GM23338 (cell line): ENCODE data around the gene MBNL1. TPM values are rescaled to one million over a fixed set of nuclear protein-coding genes. Genes with fewer than 3 reads are reported as not detected.

Source experiments
- ATAC-seq: fragments of 200-7000 bp; cut with Tn5 transposase; 3 replicates; pipeline ENCODE4 v1.9.1; 2020
- DNase-seq: peaks from one replicate; pipeline ENCODE4 v3.0.0-alpha.2; 2015; ENCODE audit warnings: low spot score
- H2AFZ ChIP-seq: fragments of 200-600 bp; sonication (generic); 2 replicates; pipeline ENCODE4 v1.8.0; 2016; ENCODE audit warnings: antibody characterized with exemption, mild to moderate bottlenecking, moderate library complexity
- H3F3A ChIP-seq: fragments of 200-600 bp; sonication (generic); replicated peaks from 2 replicates; pipeline ENCODE4 v1.8.0; 2017; ENCODE audit warnings: antibody characterized with exemption, mixed run types, low read depth
- H3K27ac ChIP-seq: fragments of 200-600 bp; sonication (generic); 2 replicates; pipeline ENCODE4 v1.6.1; 2016; ENCODE audit warnings: low read depth
- H3K27me3 ChIP-seq: fragments of 200-600 bp; sonication (generic); 2 replicates; pipeline ENCODE4 v1.8.0; 2016; ENCODE audit warnings: mild to moderate bottlenecking, mixed run types, moderate library complexity; ENCODE audit not compliant: insufficient read depth
- H3K36me3 ChIP-seq: fragments of 200-600 bp; sonication (generic); 2 replicates; pipeline ENCODE4 v1.8.0; 2016; ENCODE audit warnings: mild to moderate bottlenecking; ENCODE audit not compliant: insufficient read depth
- H3K4me1 ChIP-seq: fragments of 200-600 bp; sonication (generic); 2 replicates; pipeline ENCODE4 v1.8.0; 2016; ENCODE audit warnings: mild to moderate bottlenecking, moderate library complexity; ENCODE audit not compliant: insufficient read depth
- H3K4me2 ChIP-seq: fragments of 200-600 bp; sonication (generic); 2 replicates; pipeline ENCODE4 v1.7.1; 2017; ENCODE audit warnings: mixed run types
- H3K4me3 ChIP-seq: fragments of 200-600 bp; sonication (generic); 2 replicates; pipeline ENCODE4 v1.6.1; 2016; ENCODE audit warnings: mixed run types
- H3K79me2 ChIP-seq: fragments of 200-600 bp; sonication (generic); replicated peaks from 2 replicates; pipeline ENCODE4 v1.8.0; 2017; ENCODE audit warnings: mild to moderate bottlenecking; ENCODE audit not compliant: insufficient read depth
- H3K9me2 ChIP-seq: fragments of 200-600 bp; sonication (generic); 2 replicates; pipeline ENCODE4 v1.8.0; 2017; ENCODE audit not compliant: insufficient read depth
- H4K20me1 ChIP-seq: fragments of 200-600 bp; sonication (generic); replicated peaks from 2 replicates; pipeline ENCODE4 v1.8.0; 2017; ENCODE audit warnings: mild to moderate bottlenecking; ENCODE audit not compliant: insufficient read depth
- H3K27ac Mint-ChIP-seq: 2 replicates; pipeline ENCODE4 v1.8.0; 2020; ENCODE audit warnings: inconsistent platforms, mild to moderate bottlenecking, moderate library complexity, mixed read lengths
- H3K27me3 Mint-ChIP-seq: 3 replicates; pipeline ENCODE4 v1.8.0; 2022; ENCODE audit warnings: low read depth, mild to moderate bottlenecking, moderate library complexity, mixed read lengths, inconsistent platforms; ENCODE audit not compliant: insufficient read depth, poor library complexity
- H3K36me3 Mint-ChIP-seq: 3 replicates; pipeline ENCODE4 v1.8.0; 2021; ENCODE audit warnings: low read depth, mild to moderate bottlenecking, inconsistent platforms, moderate library complexity, mixed read lengths
- H3K4me1 Mint-ChIP-seq: 3 replicates; pipeline ENCODE4 v1.8.0; 2020; ENCODE audit warnings: mild to moderate bottlenecking, inconsistent platforms, mixed read lengths
- H3K4me3 Mint-ChIP-seq: 3 replicates; pipeline ENCODE4 v1.8.0; 2021; ENCODE audit warnings: moderate library complexity, mild to moderate bottlenecking, inconsistent platforms, mixed read lengths
- H3K9me3 Mint-ChIP-seq: 3 replicates; pipeline ENCODE4 v1.8.0; 2020; ENCODE audit warnings: moderate library complexity, mild to moderate bottlenecking, inconsistent platforms, mixed read lengths
- CREB1 ChIP-seq: fragments of 250-450 bp; sonication (Bioruptor Pico); IDR thresholded peaks from 2 replicates; pipeline ENCODE4 v1.5.0; 2020; ENCODE audit warnings: low read depth, mild to moderate bottlenecking, moderate library complexity
- CTCF ChIP-seq, 2 experiments: fragments of 200-600 bp in 1 of 2; sonication (generic) in 1 of 2; conservative IDR thresholded peaks; 2 replicates each; pipeline versions ENCODE4 v1.5.1 to v1.6.1; 2016 to 2017; ENCODE audit warnings: antibody characterized with exemption in 2 of 2, low read depth in 2 of 2, mild to moderate bottlenecking in 2 of 2, moderate library complexity in 1 of 2
- EZH2 ChIP-seq: fragments of 200-600 bp; sonication (generic); IDR thresholded peaks from one replicate; pipeline ENCODE4 v1.8.0; 2017; ENCODE audit warnings: antibody characterized with exemption, mild to moderate bottlenecking, low read depth; ENCODE audit not compliant: unreplicated experiment
- EZH2phosphoT487 ChIP-seq: fragments of 200-600 bp; sonication (generic); IDR thresholded peaks from one replicate; pipeline ENCODE4 v1.8.1; 2018; ENCODE audit warnings: antibody characterized with exemption; ENCODE audit not compliant: unreplicated experiment
- JUNB ChIP-seq: IDR thresholded peaks from one replicate; pipeline ENCODE4 v1.6.1; 2016; ENCODE audit warnings: antibody characterized with exemption; ENCODE audit not compliant: unreplicated experiment
- NANOG ChIP-seq: IDR thresholded peaks from 2 replicates; pipeline ENCODE4 v1.6.1; 2016; ENCODE audit warnings: antibody characterized with exemption, borderline replicate concordance
- POLR2AphosphoS5 ChIP-seq: IDR thresholded peaks from 2 replicates; pipeline ENCODE4 v1.6.1; 2016; ENCODE audit warnings: antibody characterized with exemption, low read depth
- REST ChIP-seq: IDR thresholded peaks from one replicate; pipeline ENCODE4 v1.6.1; 2018; ENCODE audit warnings: antibody characterized with exemption; ENCODE audit not compliant: unreplicated experiment
- STAT1 ChIP-seq: IDR thresholded peaks from one replicate; pipeline ENCODE4 v1.6.1; 2016; ENCODE audit warnings: antibody characterized with exemption; ENCODE audit not compliant: unreplicated experiment
- ZNF114 ChIP-seq: fragments of 250-450 bp; sonication (Bioruptor Pico); IDR thresholded peaks from 2 replicates; pipeline ENCODE4 v1.5.0; 2020; ENCODE audit warnings: mild to moderate bottlenecking, moderate library complexity
- ZNF331 ChIP-seq: fragments of 250-450 bp; sonication (Bioruptor Pico); IDR thresholded peaks from 2 replicates; pipeline ENCODE4 v1.5.0; 2020; ENCODE audit warnings: low read depth, mild to moderate bottlenecking, moderate library complexity
- ZNF462 ChIP-seq: fragments of 250-450 bp; sonication (Bioruptor Pico); IDR thresholded peaks from 2 replicates; pipeline ENCODE4 v1.5.0; 2020; ENCODE audit warnings: mild to moderate bottlenecking, moderate library complexity
- polyA plus RNA-seq: library from polyadenylated mRNA; unstranded; fragments of >200 nt; fragmentation: Nextera tagmentation; extraction: Ambion mirVana; gene quantifications from 2 replicates; pipeline ENCODE4 v1.2.1, GENCODE V29; 2016
- total RNA-seq: library from RNA; depleted of rRNA; stranded (reverse); fragments of >200 nt; shearing (Covaris generic); gene quantifications from 2 replicates; pipeline ENCODE4 v1.2.3, GENCODE V29; 2014
- TF ChIP-seq, protein P1 (sequence below): IDR thresholded peaks from 2 replicates; pipeline ENCODE4 v1.6.1; 2016; ENCODE audit warnings: antibody characterized with exemption

MBNL1 gene
- total and polyA plus RNA-seq, 2 experiments from 2014 or later: 9.4 to 23.2 TPM

DNA sequence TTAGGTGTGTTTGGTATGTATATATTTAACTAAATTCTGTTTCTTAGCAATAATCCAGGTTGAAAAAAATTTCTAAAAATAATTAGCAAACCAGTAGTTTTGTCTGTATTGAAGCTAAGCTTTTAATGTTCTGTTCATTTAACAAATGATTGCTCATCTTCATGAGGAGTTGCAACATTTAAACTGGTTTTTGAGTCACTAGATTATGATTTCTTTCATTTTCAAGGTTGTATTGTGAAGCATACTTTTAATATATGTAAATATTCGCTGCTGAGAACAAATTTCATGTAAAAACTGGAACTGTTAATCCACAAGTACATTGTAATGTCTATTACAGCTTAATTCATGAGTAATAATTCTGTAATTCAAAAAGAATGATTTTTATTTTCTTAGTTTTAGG lies 192.7 kb downstream of the MBNL1 start:
- ATAC-seq (no peak), DNase-seq (no peak)
- H2AFZ ChIP-seq: no peak overlapping the region
- H3K4me3 ChIP-seq: no peak overlapping the region
- no peaks in the 10 kb centered on the region for H3K9me3 Mint-ChIP-seq
- H3K27ac Mint-ChIP-seq: no peak overlapping the region
- H3K27ac ChIP-seq: no peak overlapping the region
- H3K4me1 Mint-ChIP-seq: peaks cover 6% of the 10 kb centered on the region
- H3F3A ChIP-seq: no peaks in the 10 kb centered on the region
- H3K36me3 Mint-ChIP-seq: peaks cover 11% of the 10 kb centered on the region; the same call in 2 of the 3 replicates
- H3K9me2 ChIP-seq: no peaks in the 10 kb centered on the region
- H3K4me2 ChIP-seq: no peak overlapping the region
- 0 out of 2 replicates have a peak, but pooled peaks cover 4% of the 10 kb centered on the region for H3K4me1 ChIP-seq
- H3K4me3 Mint-ChIP-seq: no peak overlapping the region
- no peaks in the 10 kb centered on the region for H3K27me3 Mint-ChIP-seq
- no peaks in the 10 kb centered on the region for H3K36me3 ChIP-seq
- no peaks in the 10 kb centered on the region for H3K79me2 ChIP-seq
- no peak for TF ChIP-seq CTCF (conservative IDR thresholded peaks at IDR 0.05; ENCODE audit: low read depth in 2 of 2)
- TF ChIP-seq, protein P1, sequence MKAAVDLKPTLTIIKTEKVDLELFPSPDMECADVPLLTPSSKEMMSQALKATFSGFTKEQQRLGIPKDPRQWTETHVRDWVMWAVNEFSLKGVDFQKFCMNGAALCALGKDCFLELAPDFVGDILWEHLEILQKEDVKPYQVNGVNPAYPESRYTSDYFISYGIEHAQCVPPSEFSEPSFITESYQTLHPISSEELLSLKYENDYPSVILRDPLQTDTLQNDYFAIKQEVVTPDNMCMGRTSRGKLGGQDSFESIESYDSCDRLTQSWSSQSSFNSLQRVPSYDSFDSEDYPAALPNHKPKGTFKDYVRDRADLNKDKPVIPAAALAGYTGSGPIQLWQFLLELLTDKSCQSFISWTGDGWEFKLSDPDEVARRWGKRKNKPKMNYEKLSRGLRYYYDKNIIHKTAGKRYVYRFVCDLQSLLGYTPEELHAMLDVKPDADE: no peak
- TF ChIP-seq NANOG: no peak
- no peak for TF ChIP-seq ZNF114
- no peak for TF ChIP-seq EZH2phosphoT487
- no peak for TF ChIP-seq REST
- no peak for TF ChIP-seq ZNF331 (CRISPR knock-in tag)
- TF ChIP-seq STAT1: no peak
- TF ChIP-seq EZH2: no peak
- TF ChIP-seq JUNB: no peak
- TF ChIP-seq POLR2AphosphoS5: no peak
- no peak for TF ChIP-seq CREB1 (CRISPR knock-in tag)
- no peak for TF ChIP-seq ZNF462 (CRISPR knock-in tag)
- no peaks in the 10 kb centered on the region for H4K20me1 ChIP-seq
- H3K27me3 ChIP-seq: no peaks in the 10 kb centered on the region
